Fibroblast of skin of right biceps (primary cell): ENCODE measurements around the gene LRRC2.
A peak's percentile ranks its signal among the peaks of the same experiment; 100 is the strongest.
"Not testable (repeated sequence)": the region's sequence is repeated elsewhere in the genome, so short reads cannot be mapped to it uniquely, and the experiment has no call there.

ENCODE experiments used
- DNase-seq: peaks from one replicate; pipeline ENCODE4 v3.0.0-alpha.2; 2013

Gene LRRC2

GRCh38 chr3:46495901-46496456, 70.1 kb downstream of the LRRC2 start:
- DNase-seq, result peak; percentile 76

GRCh38 chr3:46494491-46494890, 71.6 kb downstream of the LRRC2 start:
- not testable (repeated sequence) for DNase-seq

GRCh38 chr3:46492890-46493547, 73.1 kb downstream of the LRRC2 start:
- no peak for DNase-seq

- DNase-seq, result peak; percentile 20
These were observed 74.7 kb downstream of the LRRC2 start for GRCh38 chr3:46491089-46492070.

GRCh38 chr3:46490338-46491084, 75.6 kb downstream of the LRRC2 start:
- DNase-seq, result no peak

- peak; percentile 52 for DNase-seq
These were observed 76.2 kb downstream of the LRRC2 start for GRCh38 chr3:46489875-46490274.

- DNase-seq, result no peak
These were observed 76.7 kb downstream of the LRRC2 start for GRCh38 chr3:46489381-46489780.

GRCh38 chr3:46488735-46489361, 77.3 kb downstream of the LRRC2 start:
- DNase-seq, result peak; percentile 83

- no peak for DNase-seq
These were observed 80.3 kb downstream of the LRRC2 start for GRCh38 chr3:46485779-46486175.

GRCh38 chr3:46484911-46485778, 81.0 kb downstream of the LRRC2 start:
- no peak for DNase-seq

- DNase-seq, result no peak
These were observed 81.7 kb downstream of the LRRC2 start for GRCh38 chr3:46484388-46484787.

GRCh38 chr3:46483825-46484224, 82.3 kb downstream of the LRRC2 start:
- no peak for DNase-seq

GRCh38 chr3:46482632-46483350, 83.3 kb downstream of the LRRC2 start:
- DNase-seq, result peak; percentile 92

GRCh38 chr3:46481636-46482035, 84.5 kb downstream of the LRRC2 start:
- DNase-seq, result no peak

GRCh38 chr3:46480491-46481195, 85.5 kb downstream of the LRRC2 start:
- DNase-seq, result no peak

- DNase-seq, result peak; percentile 26
These were observed 86.4 kb downstream of the LRRC2 start for GRCh38 chr3:46479696-46480095.

- no peak for DNase-seq
These were observed 87.1 kb downstream of the LRRC2 start for GRCh38 chr3:46479021-46479420.

GRCh38 chr3:46478341-46478740, 87.8 kb downstream of the LRRC2 start:
- DNase-seq, result no peak

GRCh38 chr3:46477756-46478155, 88.3 kb downstream of the LRRC2 start:
- DNase-seq, result no peak

- DNase-seq, result no peak
These were observed 89.0 kb downstream of the LRRC2 start for GRCh38 chr3:46477145-46477544.
